ENCODE measurements around the gene FHIT.

Gene FHIT

DNA sequence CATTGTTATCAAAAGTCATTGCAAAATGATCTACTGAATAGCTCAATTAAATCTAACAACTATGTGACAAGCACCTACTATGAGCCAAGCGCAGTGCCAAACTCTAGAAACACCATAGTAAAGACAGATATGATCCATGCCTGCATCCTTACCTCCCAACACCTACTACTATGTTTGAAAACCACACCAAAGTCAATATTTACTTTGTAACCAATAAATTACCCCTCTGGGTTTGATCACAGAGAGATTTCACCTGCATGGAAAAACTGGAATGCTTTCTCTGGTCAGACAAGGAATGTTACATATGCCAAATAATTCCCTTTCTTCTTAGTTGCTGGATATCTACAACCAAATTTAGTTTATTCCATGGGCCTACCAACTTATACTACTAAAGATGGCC lies 422.2 kb downstream of the FHIT start:
- H3K27me3 ChIP-seq (ENCODE audit: low read depth, low read length): no peaks in the 10 kb centered on the region
- no peaks in the 10 kb centered on the region for H3K36me3 ChIP-seq (ENCODE audit: control insufficient read depth in 1 of 2, insufficient read depth in 2 of 2, low read length in 2 of 2)
- H3K4me3 ChIP-seq (ENCODE audit: low read depth in 1 of 2, low read length in 2 of 2): no peak overlapping the region
- no peaks in the 10 kb centered on the region for H3K9me3 ChIP-seq (ENCODE audit: control insufficient read depth in 1 of 2, low read length in 2 of 2)
- H3K4me1 ChIP-seq (ENCODE audit: control insufficient read depth in 1 of 2, insufficient read depth in 2 of 2, low read length in 2 of 2): no peaks in the 10 kb centered on the region
- H3K27ac ChIP-seq (ENCODE audit: low read length): no peak overlapping the region

DNA sequence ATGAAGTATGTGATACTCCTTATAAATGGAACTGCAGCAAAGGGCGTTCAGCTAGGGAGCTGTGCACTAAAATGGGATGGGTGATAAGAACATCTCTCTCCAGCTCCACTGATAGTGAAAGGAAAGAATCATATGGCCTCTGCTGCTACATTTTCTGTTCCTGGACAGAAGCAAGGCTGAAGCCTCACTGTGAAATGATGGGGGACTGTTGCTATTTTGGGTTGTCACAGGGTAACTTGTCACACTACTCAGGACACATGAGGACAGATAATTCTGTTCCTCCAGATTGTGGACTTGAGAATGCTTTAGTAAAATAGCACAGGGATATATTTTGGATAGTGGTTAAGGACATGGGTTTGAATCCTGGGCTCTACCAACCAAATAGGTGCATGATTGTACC lies 423.6 kb downstream of the FHIT start:
- no peaks in the 10 kb centered on the region for H3K27me3 ChIP-seq (ENCODE audit: low read depth, low read length)
- no peaks in the 10 kb centered on the region for H3K4me1 ChIP-seq (ENCODE audit: control insufficient read depth in 1 of 2, insufficient read depth in 2 of 2, low read length in 2 of 2)
- H3K27ac ChIP-seq (ENCODE audit: low read length): no peak overlapping the region
- H3K9me3 ChIP-seq (ENCODE audit: control insufficient read depth in 1 of 2, low read length in 2 of 2): no peaks in the 10 kb centered on the region
- H3K36me3 ChIP-seq (ENCODE audit: control insufficient read depth in 1 of 2, insufficient read depth in 2 of 2, low read length in 2 of 2): no peaks in the 10 kb centered on the region
- H3K4me3 ChIP-seq (ENCODE audit: low read depth in 1 of 2, low read length in 2 of 2): no peak overlapping the region

DNA sequence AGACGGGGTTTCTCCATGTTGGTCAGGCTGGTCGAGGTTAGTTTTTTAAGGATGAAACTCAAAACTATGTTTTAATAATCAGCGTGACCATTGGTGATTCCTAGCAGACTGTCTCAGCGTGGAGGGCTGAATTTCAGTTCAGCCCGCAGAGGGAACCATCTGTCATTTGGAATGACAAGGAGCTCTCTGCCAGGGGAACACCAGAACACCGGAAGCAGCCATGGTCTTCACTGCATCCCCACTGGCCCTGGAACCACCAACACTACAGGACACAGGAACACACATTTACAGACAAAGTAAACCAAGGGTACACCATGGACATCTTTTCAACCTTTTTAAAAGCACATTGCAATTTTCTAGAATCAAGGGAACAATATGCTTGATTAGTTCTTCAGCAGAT lies 424.7 kb downstream of the FHIT start:
- no peaks in the 10 kb centered on the region for H3K4me1 ChIP-seq (ENCODE audit: control insufficient read depth in 1 of 2, insufficient read depth in 2 of 2, low read length in 2 of 2)
- H3K36me3 ChIP-seq (ENCODE audit: control insufficient read depth in 1 of 2, insufficient read depth in 2 of 2, low read length in 2 of 2): no peaks in the 10 kb centered on the region
- H3K9me3 ChIP-seq (ENCODE audit: control insufficient read depth in 1 of 2, low read length in 2 of 2): no peaks in the 10 kb centered on the region
- no peak overlapping the region for H3K4me3 ChIP-seq (ENCODE audit: low read depth in 1 of 2, low read length in 2 of 2)
- H3K27ac ChIP-seq (ENCODE audit: low read length): no peak overlapping the region
- H3K27me3 ChIP-seq (ENCODE audit: low read depth, low read length): no peaks in the 10 kb centered on the region

DNA sequence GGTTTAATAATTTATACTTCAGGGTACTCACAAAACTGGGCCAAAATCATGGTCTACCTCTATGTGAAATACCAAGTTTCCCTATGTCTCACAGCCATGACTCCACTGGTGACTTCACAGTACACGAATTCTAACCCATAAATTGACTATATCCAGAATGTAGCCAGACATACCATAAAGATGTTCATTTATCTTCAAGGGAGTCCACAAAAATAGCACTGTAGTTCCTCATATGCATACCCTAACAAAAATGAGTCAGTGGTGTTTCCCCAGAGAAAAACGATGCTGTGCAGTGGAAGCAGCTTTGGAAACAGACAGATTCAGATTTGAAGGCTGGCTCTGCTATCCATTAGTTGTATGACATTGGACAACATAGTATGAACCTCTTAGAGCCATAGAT lies 438.8 kb downstream of the FHIT start:
- Histone ChIP-seq H3K36me3 (ENCODE audit: control insufficient read depth in 1 of 2, insufficient read depth in 2 of 2, low read length in 2 of 2) (no peaks in the 10 kb centered on the region), H3K9me3 (ENCODE audit: control insufficient read depth in 1 of 2, low read length in 2 of 2) (no peaks in the 10 kb centered on the region), H3K4me1 (ENCODE audit: control insufficient read depth in 1 of 2, insufficient read depth in 2 of 2, low read length in 2 of 2) (no peaks in the 10 kb centered on the region)

DNA sequence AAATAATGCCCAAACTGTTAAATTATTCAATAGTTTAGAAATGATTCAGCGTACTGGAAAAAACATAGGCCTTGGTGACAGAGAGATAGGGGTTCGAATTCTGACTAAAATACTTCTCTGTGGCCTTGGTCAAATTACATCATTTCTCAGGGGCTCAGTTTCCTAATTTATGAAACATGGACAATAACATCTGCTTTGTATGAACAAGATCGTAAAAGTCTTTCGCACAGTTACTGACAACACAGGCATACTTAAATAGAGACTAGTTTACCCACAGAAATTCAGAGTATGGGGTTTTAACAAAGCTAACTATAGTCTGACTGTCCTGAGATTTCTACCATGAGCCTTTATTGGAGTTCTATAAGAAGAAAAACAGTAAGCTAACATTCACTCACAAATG lies 440.4 kb downstream of the FHIT start:
- Histone ChIP-seq H3K36me3 (ENCODE audit: control insufficient read depth in 1 of 2, insufficient read depth in 2 of 2, low read length in 2 of 2) (no peaks in the 10 kb centered on the region), H3K4me1 (ENCODE audit: control insufficient read depth in 1 of 2, insufficient read depth in 2 of 2, low read length in 2 of 2) (no peaks in the 10 kb centered on the region), H3K27me3 (ENCODE audit: low read depth, low read length) (no peaks in the 10 kb centered on the region), H3K4me3 (ENCODE audit: low read depth in 1 of 2, low read length in 2 of 2) (no peak overlapping the region), H3K9me3 (ENCODE audit: control insufficient read depth in 1 of 2, low read length in 2 of 2) (no peaks in the 10 kb centered on the region), H3K27ac (ENCODE audit: low read length) (no peak overlapping the region)

More for the DNA sequence above, 438.8 kb downstream of the FHIT start:
- H3K4me3 ChIP-seq (ENCODE audit: low read depth in 1 of 2, low read length in 2 of 2): no peak overlapping the region
- H3K27me3 ChIP-seq (ENCODE audit: low read depth, low read length): no peaks in the 10 kb centered on the region
- no peak overlapping the region for H3K27ac ChIP-seq (ENCODE audit: low read length)

DNA sequence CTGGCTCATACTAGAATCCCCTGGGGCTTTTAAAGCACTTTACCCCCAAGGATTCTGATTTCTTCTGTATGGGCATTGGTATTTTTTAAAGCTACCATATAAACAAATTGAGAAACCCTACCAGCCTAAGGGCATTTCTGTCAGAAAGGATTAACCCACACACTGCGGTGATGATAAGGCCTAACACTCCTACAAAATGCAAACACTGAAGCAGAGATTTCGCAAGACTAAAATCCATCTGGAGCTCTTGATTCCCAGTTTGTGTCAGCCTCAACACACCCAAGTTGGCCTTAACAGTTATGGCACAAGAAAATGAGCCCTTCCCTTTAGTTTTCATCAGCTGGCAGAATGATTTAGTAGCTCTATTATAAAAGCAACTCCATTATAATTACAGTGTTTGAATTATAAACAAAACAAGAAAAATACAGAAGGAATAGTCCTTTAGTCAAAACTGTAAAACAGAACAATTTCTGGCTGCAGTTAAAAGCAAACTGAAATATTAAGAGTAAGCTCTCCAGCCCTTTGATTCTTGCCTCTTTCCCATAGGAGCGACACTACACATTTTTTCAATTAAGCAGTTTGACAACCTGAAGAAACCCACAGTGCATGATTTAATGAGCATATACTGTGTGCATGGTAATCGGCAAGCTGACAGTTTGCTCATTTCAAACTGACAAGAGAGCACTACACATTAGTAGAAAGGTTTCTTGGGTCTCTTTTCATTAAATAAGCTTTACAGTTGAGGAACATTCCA lies 441.2 kb downstream of the FHIT start:
- H3K4me3 ChIP-seq (ENCODE audit: low read depth in 1 of 2, low read length in 2 of 2): no peak overlapping the region
- H3K27ac ChIP-seq (ENCODE audit: low read length): no peak overlapping the region
- no peaks in the 10 kb centered on the region for H3K27me3 ChIP-seq (ENCODE audit: low read depth, low read length)

DNA sequence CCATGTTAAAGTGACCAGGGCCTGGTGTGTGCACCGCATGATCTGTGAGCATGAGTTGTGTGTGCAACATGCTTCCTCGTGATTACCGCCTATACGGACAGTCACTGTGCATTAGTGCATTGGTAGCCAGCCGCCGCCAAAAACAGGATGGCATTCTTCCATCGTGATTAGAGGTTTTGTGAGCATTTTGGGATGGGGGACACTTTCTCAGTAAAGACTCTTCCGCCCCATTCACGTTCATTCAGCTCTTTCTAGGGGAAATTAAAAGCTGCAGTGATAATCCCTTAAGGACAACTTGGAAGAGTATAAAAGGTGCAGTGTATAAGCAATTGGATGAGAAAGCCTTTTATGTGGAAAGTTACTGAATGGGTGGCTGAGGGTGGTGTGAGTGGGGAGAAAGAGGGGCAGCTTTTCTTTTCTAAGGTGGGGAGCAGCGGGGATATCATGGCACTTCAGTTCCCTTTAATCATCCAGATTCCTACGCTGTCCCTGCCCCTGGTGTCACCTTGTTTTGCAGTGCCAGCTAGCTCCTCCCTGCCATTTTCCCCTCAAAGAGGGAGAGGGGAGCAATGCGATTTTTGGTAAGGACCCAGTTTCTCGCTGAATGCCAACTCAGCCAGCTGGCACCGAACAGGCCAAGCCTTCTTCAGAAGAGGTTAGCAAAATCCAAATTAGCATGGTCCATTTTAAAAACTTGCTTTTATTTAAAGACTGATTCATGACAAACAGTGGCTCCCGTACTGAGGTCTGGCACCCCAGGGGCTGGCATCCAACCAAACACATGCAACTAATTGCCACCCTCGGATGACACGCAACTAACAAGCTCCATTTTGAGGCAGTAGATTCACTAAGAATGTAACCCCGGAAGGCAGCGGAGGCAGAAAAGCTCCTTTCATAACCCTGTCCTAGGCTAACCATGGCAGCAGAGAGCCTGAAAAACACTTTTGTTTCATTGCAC lies 447.8 kb downstream of the FHIT start:
- H3K27me3 ChIP-seq (ENCODE audit: low read depth, low read length): no peaks in the 10 kb centered on the region
- H3K27ac ChIP-seq (ENCODE audit: low read length): no peak overlapping the region
- no peaks in the 10 kb centered on the region for H3K4me1 ChIP-seq (ENCODE audit: control insufficient read depth in 1 of 2, insufficient read depth in 2 of 2, low read length in 2 of 2)
- H3K4me3 ChIP-seq (ENCODE audit: low read depth in 1 of 2, low read length in 2 of 2): no peak overlapping the region
- no peaks in the 10 kb centered on the region for H3K9me3 ChIP-seq (ENCODE audit: control insufficient read depth in 1 of 2, low read length in 2 of 2)
- no peaks in the 10 kb centered on the region for H3K36me3 ChIP-seq (ENCODE audit: control insufficient read depth in 1 of 2, insufficient read depth in 2 of 2, low read length in 2 of 2)

More for the DNA sequence above, 441.2 kb downstream of the FHIT start:
- H3K4me1 ChIP-seq (ENCODE audit: control insufficient read depth in 1 of 2, insufficient read depth in 2 of 2, low read length in 2 of 2): no peaks in the 10 kb centered on the region
- no peaks in the 10 kb centered on the region for H3K9me3 ChIP-seq (ENCODE audit: control insufficient read depth in 1 of 2, low read length in 2 of 2)
- no peaks in the 10 kb centered on the region for H3K36me3 ChIP-seq (ENCODE audit: control insufficient read depth in 1 of 2, insufficient read depth in 2 of 2, low read length in 2 of 2)

DNA sequence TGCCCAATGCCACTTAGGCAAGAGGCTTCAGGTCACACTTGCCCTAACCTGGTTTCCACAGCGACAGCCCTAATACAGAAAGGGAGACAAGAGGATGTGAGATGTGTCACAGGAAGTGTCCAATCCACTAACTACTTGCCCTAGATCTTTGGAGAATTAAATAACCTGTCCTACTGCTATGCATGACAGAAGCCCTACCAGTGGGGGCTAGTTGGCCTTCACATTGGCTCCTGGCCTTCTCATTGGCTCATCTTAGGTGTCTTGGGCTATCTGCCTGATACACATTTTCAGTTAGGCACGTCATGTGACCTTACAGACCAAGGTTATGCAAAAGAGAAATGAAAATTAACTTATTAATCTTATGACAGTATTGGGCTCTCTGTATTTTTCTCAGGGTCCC lies 449.9 kb downstream of the FHIT start:
- no peak overlapping the region for H3K27ac ChIP-seq (ENCODE audit: low read length)
- no peaks in the 10 kb centered on the region for H3K36me3 ChIP-seq (ENCODE audit: control insufficient read depth in 1 of 2, insufficient read depth in 2 of 2, low read length in 2 of 2)
- H3K27me3 ChIP-seq (ENCODE audit: low read depth, low read length): no peaks in the 10 kb centered on the region

DNA sequence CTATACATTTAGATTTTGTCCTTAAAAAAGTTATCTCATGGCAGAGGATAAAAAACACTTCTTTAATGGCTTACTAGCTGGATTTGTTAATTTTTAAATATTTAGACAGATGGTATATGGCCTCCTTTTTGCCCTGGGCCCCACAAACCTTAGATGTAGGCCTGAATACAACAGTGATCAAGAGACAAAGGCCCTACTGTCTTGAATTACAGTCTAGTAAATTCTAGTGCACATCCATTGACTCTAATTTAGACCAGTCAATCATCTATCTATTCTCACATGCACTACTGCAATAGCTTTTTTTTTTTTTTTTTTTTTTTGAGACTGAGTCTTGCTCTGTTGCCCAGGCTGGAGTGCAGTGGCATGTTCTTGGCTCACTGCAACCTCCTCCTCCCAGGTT lies 452.8 kb downstream of the FHIT start:
- Histone ChIP-seq H3K4me1 (ENCODE audit: control insufficient read depth in 1 of 2, insufficient read depth in 2 of 2, low read length in 2 of 2) (no peaks in the 10 kb centered on the region), H3K36me3 (ENCODE audit: control insufficient read depth in 1 of 2, insufficient read depth in 2 of 2, low read length in 2 of 2) (no peaks in the 10 kb centered on the region), H3K27ac (ENCODE audit: low read length) (no peak overlapping the region), H3K27me3 (ENCODE audit: low read depth, low read length) (no peaks in the 10 kb centered on the region), H3K4me3 (ENCODE audit: low read depth in 1 of 2, low read length in 2 of 2) (no peak overlapping the region), H3K9me3 (ENCODE audit: control insufficient read depth in 1 of 2, low read length in 2 of 2) (no peaks in the 10 kb centered on the region)

More for the DNA sequence above, 449.9 kb downstream of the FHIT start:
- H3K4me1 ChIP-seq (ENCODE audit: control insufficient read depth in 1 of 2, insufficient read depth in 2 of 2, low read length in 2 of 2): no peaks in the 10 kb centered on the region
- no peak overlapping the region for H3K4me3 ChIP-seq (ENCODE audit: low read depth in 1 of 2, low read length in 2 of 2)
- H3K9me3 ChIP-seq (ENCODE audit: control insufficient read depth in 1 of 2, low read length in 2 of 2): no peaks in the 10 kb centered on the region

DNA sequence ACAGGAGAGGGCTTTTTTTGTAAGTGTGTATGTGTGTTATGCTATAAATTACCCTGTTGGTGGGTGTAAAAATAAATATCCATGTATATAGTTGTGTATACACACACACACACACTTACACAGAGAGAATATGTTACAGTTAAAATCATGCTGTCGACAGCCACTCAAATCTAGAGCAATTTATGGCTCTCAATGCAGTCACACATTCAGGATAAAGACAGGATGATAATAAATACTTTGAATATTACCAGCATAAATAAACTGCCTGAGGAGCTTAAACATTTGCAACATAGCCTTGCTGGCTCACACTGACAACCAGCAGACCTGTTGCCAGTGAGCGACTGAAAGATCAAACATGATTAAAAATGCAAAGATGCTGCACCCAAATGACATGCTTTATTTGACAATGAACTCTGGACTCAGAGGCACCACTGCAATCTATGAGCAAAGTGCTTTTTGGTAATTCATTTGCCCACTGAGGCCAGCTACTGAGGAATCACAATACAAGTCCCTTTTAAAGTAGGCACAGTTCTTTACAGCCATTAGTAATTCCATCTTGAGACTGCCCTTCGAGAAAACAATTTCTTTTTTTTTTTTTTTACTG lies 458.9 kb downstream of the FHIT start:
- no peaks in the 10 kb centered on the region for H3K36me3 ChIP-seq (ENCODE audit: control insufficient read depth in 1 of 2, insufficient read depth in 2 of 2, low read length in 2 of 2)
- H3K4me1 ChIP-seq (ENCODE audit: control insufficient read depth in 1 of 2, insufficient read depth in 2 of 2, low read length in 2 of 2): no peaks in the 10 kb centered on the region
- H3K27ac ChIP-seq (ENCODE audit: low read length): no peak overlapping the region
- no peaks in the 10 kb centered on the region for H3K9me3 ChIP-seq (ENCODE audit: control insufficient read depth in 1 of 2, low read length in 2 of 2)
- H3K4me3 ChIP-seq (ENCODE audit: low read depth in 1 of 2, low read length in 2 of 2): no peak overlapping the region
- H3K27me3 ChIP-seq (ENCODE audit: low read depth, low read length): no peaks in the 10 kb centered on the region

DNA sequence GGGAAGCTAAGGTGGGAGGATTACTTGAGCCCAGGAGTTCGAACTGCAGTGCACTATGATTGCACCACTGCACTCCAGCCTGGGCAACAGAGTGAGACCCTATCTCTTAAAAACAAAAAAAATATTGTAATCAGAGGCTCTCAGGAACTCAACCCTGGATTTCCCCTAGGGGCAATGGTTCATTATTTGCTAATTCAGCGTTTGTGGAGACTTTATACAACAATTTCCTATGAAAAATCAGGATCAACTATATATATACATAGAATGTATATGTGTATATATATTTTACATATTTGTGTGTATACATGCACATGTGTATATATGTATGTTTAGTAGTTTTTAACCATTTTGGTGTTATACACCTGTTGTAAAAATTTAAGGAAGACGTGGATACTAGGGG lies 463.1 kb downstream of the FHIT start:
- H3K27ac ChIP-seq (ENCODE audit: low read length): no peak overlapping the region
- no peaks in the 10 kb centered on the region for H3K4me1 ChIP-seq (ENCODE audit: control insufficient read depth in 1 of 2, insufficient read depth in 2 of 2, low read length in 2 of 2)
- H3K9me3 ChIP-seq (ENCODE audit: control insufficient read depth in 1 of 2, low read length in 2 of 2): no peaks in the 10 kb centered on the region
- no peak overlapping the region for H3K4me3 ChIP-seq (ENCODE audit: low read depth in 1 of 2, low read length in 2 of 2)
- no peaks in the 10 kb centered on the region for H3K36me3 ChIP-seq (ENCODE audit: control insufficient read depth in 1 of 2, insufficient read depth in 2 of 2, low read length in 2 of 2)
- no peaks in the 10 kb centered on the region for H3K27me3 ChIP-seq (ENCODE audit: low read depth, low read length)
